Cardiac fibroblast (primary cell): Measurements from ENCODE around the gene CD247.

ENCODE experiments used
- DNase-seq, 2 donors: peaks; one replicate each; pipeline versions ENCODE4 v3.0.0 to v3.0.0-alpha.2; 2010; ENCODE audit warnings: low read depth in 2 of 2
- H3K4me3 ChIP-seq, 2 donors: replicated peaks in 1 of 2; 1 replicate in 1 of 2; 2 replicates in 1 of 2; pipeline ENCODE4 v1.5.1; 2011; ENCODE audit warnings: low read depth in 2 of 2, low read length in 2 of 2, mild to moderate bottlenecking in 2 of 2, moderate library complexity in 1 of 2
- TF ChIP-seq, protein P1 (sequence below): IDR thresholded peaks from one replicate; pipeline ENCODE4 v1.5.1; 2011; ENCODE audit warnings: low read depth, mild to moderate bottlenecking, low read length, inconsistent platforms

The CD247 gene

DNA sequence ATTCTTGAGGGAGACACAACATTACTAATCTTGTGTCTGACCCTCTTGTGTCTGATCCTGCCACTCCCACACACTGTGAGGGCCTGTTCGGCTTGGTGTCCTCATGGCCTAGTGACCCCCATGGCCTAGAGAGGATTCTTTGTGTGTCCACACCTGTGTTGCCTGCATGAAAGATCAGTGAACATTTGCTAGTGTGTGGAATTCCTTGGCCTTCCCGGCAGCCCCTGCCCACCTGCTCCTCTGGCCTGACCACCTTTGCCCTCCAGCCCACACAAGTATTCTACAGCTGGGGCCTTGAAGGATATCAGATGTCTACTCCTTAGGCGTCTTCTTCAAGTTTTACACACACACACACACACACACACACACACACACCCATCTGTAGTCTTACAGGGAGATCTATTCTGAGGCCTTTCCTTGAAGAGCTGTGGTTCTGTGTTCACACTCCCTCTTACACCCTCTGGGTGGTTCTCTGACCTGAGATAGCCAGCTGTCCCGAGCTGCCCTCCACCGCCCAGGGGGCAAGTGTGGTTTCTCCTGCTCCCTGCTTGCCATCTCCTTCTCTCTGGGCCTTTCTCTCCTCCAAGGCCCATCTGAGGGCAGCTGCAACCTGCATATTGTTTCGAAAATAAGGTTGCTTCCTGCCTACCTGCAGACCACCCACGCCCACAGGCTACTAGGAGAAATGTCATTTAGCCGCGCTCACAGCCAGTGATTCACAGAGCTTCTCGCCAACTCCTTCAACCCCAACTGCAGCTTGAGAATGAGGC is 45.4 kb downstream of the CD247 start:
- no peak overlapping the region for H3K4me3 ChIP-seq
- DNase-seq = no peak
- TF ChIP-seq, protein P1, sequence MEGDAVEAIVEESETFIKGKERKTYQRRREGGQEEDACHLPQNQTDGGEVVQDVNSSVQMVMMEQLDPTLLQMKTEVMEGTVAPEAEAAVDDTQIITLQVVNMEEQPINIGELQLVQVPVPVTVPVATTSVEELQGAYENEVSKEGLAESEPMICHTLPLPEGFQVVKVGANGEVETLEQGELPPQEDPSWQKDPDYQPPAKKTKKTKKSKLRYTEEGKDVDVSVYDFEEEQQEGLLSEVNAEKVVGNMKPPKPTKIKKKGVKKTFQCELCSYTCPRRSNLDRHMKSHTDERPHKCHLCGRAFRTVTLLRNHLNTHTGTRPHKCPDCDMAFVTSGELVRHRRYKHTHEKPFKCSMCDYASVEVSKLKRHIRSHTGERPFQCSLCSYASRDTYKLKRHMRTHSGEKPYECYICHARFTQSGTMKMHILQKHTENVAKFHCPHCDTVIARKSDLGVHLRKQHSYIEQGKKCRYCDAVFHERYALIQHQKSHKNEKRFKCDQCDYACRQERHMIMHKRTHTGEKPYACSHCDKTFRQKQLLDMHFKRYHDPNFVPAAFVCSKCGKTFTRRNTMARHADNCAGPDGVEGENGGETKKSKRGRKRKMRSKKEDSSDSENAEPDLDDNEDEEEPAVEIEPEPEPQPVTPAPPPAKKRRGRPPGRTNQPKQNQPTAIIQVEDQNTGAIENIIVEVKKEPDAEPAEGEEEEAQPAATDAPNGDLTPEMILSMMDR = no peak

DNA sequence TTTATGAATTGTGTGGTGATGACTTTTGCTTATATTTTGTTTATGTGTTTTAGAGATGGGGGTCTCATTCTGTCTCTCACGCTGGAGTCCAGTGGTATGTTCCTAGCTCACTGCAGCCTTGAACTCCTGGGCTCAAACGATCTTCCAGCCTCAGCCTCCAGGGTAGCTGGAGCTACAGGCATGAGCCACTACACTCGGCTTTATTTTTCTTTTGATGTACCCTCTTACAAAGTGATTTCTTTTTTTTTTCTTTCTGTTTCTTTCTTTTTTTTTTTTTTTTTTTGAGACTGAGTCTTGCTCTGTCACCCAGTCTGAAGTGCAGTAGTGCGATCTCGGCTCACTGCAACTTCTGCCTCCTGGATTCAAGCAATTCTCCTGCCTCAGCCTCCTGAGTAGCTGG is 46.8 kb downstream of the CD247 start:
- TF ChIP-seq, protein P1 = no peak
- DNase-seq = no peak
- H3K4me3 ChIP-seq = no peak overlapping the region

DNA sequence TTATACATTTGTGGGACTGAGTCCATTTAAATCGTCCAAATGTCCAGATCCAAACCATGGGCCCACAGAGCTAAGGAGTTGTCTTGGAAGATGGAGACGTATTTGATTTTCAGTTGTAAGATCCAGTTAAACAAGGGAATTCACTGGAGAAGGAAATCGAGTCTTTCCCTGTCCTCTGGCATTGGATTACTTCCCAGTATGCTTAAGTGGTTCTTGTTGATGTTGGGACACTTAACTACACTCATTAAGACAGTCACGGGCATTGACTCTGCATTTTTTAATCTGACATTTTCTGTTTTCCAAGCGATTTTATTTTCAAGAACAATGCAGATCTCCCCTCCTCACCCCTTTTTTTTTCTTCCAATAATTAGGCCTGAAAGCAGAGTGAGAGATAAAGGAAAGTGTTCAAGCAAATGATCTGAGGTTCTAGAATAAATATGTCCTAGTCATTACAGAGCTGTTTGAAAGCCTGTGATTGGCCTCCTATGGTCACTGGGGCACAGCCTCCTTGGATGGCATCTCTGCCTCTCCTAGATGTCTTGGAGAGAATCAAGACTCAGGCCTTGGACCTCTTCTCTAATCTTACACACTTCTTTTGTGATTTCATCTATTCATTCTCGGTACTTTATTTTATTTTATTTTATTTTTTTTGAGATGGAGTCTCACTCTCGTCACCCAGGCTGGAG is 48.9 kb downstream of the CD247 start:
- H3K4me3 ChIP-seq = no peak overlapping the region
- TF ChIP-seq, protein P1 = no peak
- DNase-seq = no peak

DNA sequence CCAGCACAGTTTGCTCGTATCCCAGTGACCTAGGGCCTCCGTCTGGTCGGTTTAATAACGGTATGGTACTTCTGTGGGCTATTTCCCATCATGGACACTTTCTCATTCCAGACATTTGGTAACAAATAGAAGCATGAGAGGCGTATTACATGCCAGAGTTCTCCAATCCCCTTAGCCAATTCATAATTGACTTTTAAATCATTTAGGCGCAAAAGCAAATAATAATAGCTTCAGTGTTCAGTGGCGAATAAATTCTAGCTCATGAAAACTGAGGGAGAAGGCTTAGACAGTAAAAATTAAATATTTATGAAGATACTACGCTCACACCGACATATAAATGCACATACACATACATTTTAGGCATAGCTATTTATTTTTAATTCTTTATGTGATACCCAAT is 50.6 kb downstream of the CD247 start:
- no peak overlapping the region for H3K4me3 ChIP-seq
- no peak for DNase-seq
- TF ChIP-seq, protein P1 = no peak

DNA sequence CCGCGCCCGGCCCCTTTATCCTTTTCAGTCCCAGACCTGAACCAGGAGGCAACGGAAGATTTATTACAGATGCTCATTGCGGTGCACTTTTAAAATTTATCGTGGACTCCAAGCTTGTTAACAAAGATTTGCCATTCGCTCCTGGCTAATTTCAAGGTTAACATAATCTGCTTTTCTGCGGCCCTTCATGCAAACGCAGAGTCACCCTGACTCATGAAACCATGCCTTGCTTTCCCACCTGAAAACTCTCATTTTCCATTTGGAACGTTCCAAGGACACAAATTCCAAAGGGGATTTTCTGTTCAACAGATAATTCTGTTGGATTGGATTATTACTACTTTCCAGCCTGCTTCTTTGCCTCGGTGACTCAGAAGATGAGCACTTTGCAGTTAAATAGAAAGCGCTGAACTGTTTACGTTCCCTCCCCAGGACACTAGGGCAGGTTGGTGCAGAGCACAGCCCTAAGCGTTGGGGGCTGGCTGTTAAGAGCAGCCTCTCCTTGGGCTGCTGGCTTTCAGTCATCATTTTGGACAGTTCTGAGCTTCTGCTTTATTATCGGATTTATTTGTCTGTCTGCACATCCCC is 51.1 kb downstream of the CD247 start:
- DNase-seq = no peak
- no peak overlapping the region for H3K4me3 ChIP-seq
- TF ChIP-seq, protein P1 = no peak

DNA sequence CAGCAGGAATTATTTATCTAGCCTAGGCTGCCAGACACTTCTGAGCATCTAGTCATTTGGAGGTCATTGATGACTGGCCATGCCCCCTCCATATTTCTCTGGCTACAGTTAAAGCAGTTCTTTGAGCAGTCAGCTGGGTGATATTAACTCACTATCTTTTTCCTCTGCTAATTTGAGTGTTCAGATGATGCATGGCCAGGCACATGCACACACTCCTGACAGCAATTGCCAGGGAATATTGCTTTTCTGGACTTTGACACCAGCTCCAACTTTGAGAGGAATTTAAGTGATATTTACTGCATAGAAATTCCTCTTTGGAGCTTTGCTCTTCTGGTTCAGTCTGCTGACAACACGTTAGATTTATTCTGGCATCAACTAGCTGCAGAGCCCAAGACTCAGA is 52.6 kb downstream of the CD247 start:
- TF ChIP-seq, protein P1 = no peak
- no peak overlapping the region for H3K4me3 ChIP-seq
- DNase-seq = no peak
